HG03457 (cell line): ENCODE data around the gene SPTB.

Experiments used
- ATAC-seq: cut with Tn5 transposase; IDR thresholded peaks from one replicate; pipeline ENCODE4 v1.9.1; 2021; ENCODE audit warnings: moderate number of reproducible peaks; ENCODE audit not compliant: unreplicated experiment

SPTB gene

GRCh38 chr14:64855721-64856528, 23.8 kb downstream of the SPTB start:
- no peak for ATAC-seq

GRCh38 chr14:64850369-64851137, 29.2 kb downstream of the SPTB start:
- no peak for ATAC-seq

- no peak for ATAC-seq
These were observed 29.8 kb downstream of the SPTB start for GRCh38 chr14:64849940-64850339.

- no peak for ATAC-seq
These were observed 31.5 kb downstream of the SPTB start for GRCh38 chr14:64848239-64848638.

- ATAC-seq: no peak
These were observed 33.4 kb downstream of the SPTB start for GRCh38 chr14:64846319-64846718.

GRCh38 chr14:64845878-64846277, 33.8 kb downstream of the SPTB start:
- no peak for ATAC-seq

GRCh38 chr14:64844969-64845536, 34.7 kb downstream of the SPTB start:
- no peak for ATAC-seq

GRCh38 chr14:64844272-64844671, 35.4 kb downstream of the SPTB start:
- no peak for ATAC-seq

- no peak for ATAC-seq
These were observed 36.2 kb downstream of the SPTB start for GRCh38 chr14:64843548-64843947.

GRCh38 chr14:64841772-64842750, 37.6 kb downstream of the SPTB start:
- ATAC-seq: no peak

- no peak for ATAC-seq
These were observed 38.5 kb downstream of the SPTB start for GRCh38 chr14:64841121-64841651.

- ATAC-seq: no peak
These were observed 41.1 kb downstream of the SPTB start for GRCh38 chr14:64838656-64839055.

GRCh38 chr14:64835431-64835830, 44.3 kb downstream of the SPTB start:
- no peak for ATAC-seq

GRCh38 chr14:64834965-64835364, 44.7 kb downstream of the SPTB start:
- no peak for ATAC-seq

- ATAC-seq: no peak
These were observed 48.3 kb downstream of the SPTB start for GRCh38 chr14:64831419-64831818.

GRCh38 chr14:64830961-64831360, 48.7 kb downstream of the SPTB start:
- no peak for ATAC-seq

- ATAC-seq: no peak
These were observed 51.6 kb downstream of the SPTB start for GRCh38 chr14:64828071-64828470.

- no peak for ATAC-seq
These were observed 52.9 kb downstream of the SPTB start for GRCh38 chr14:64826845-64827244.

GRCh38 chr14:64826333-64826732, 53.4 kb downstream of the SPTB start:
- no peak for ATAC-seq

- ATAC-seq: no peak
These were observed 54.2 kb downstream of the SPTB start for GRCh38 chr14:64825509-64825908.
